Kidney (tissue), 14 donors: ENCODE data around the gene KRTAP5-1. TPM values are rescaled to one million over a fixed set of nuclear protein-coding genes. Genes with fewer than 3 reads are reported as not detected.

ENCODE experiments used
- DNase-seq, 5 donors: peaks; one replicate each; pipeline ENCODE4 v3.0.0-alpha.2; 2013 to 2020
- FAIRE-seq: peaks from 2 replicates; lab custom pipeline; 2012; peaks lifted over from hg19 to GRCh38; lab: Jason Lieb, UNC
- H3K27ac ChIP-seq, 2 donors: one replicate each; pipeline ENCODE4 v1.7.0; 2013; ENCODE audit warnings: low read depth in 2 of 2, low read length in 2 of 2, inconsistent platforms in 1 of 2
- H3K27me3 ChIP-seq: one replicate; pipeline ENCODE4 v1.7.1; 2013; ENCODE audit warnings: low read length, inconsistent platforms; ENCODE audit not compliant: control insufficient read depth, insufficient read depth
- H3K36me3 ChIP-seq, 3 donors: one replicate each; pipeline versions ENCODE4 v1.7.0 to v1.7.1; 2013; ENCODE audit warnings: low read length in 3 of 3, control low read depth in 1 of 3, inconsistent platforms in 1 of 3; ENCODE audit not compliant: insufficient read depth in 3 of 3, control insufficient read depth in 2 of 3
- H3K4me1 ChIP-seq, 3 donors: one replicate each; pipeline versions ENCODE4 v1.7.0 to v1.7.1; 2013; ENCODE audit warnings: low read length in 3 of 3, inconsistent platforms in 1 of 3, low read depth in 1 of 3; ENCODE audit not compliant: control insufficient read depth in 2 of 3, insufficient read depth in 2 of 3
- H3K4me3 ChIP-seq, 3 donors: one replicate each; pipeline versions ENCODE4 v1.7.0 to v1.8.1; 2013; ENCODE audit warnings: low read length in 3 of 3, control low read depth in 1 of 3, inconsistent platforms in 1 of 3
- H3K9ac ChIP-seq, 3 donors: one replicate each; pipeline versions ENCODE4 v1.7.0 to v1.7.1; 2013; ENCODE audit warnings: low read length in 3 of 3, control low read depth in 1 of 3, inconsistent platforms in 1 of 3
- H3K9me3 ChIP-seq, 3 donors: one replicate each; pipeline versions ENCODE4 v1.7.0 to v1.7.1; 2013; ENCODE audit warnings: low read length in 3 of 3, control low read depth in 1 of 3, inconsistent platforms in 1 of 3; ENCODE audit not compliant: control insufficient read depth in 2 of 3, insufficient read depth in 1 of 3
- intact Hi-C: fragments of 100-400 bp; cut with DNase I; formaldehyde crosslinking; loops from one replicate; pipeline ENCODE4 v1.11.1; 2022
- polyA plus RNA-seq: library from polyadenylated mRNA; stranded (reverse); fragments of 350-450 nt; fragmentation: Illumina TruSeq; extraction: RNeasy Lipid Tissue Mini Kit (QIAGEN cat#74804); gene quantifications from one replicate; pipeline ENCODE4 v1.2.3, GENCODE V29; 2014; ENCODE audit warnings: low read depth, low replicate concordance; ENCODE audit not compliant: insufficient read depth
- total RNA-seq: library from RNA; stranded (reverse); fragmentation: NEBNext Ultra II Directional; extraction: Animal tissue kit (Norgen Biotek cat#: 25700); gene quantifications from one replicate; pipeline ENCODE4 v1.2.1, GENCODE V29; 2021
- TF ChIP-seq, protein P1 (sequence below): IDR thresholded peaks from 3 replicates; pipeline ENCODE4 v1.5.1; 2012; ENCODE audit warnings: mild to moderate bottlenecking, moderate library complexity, borderline replicate concordance; ENCODE audit not compliant: insufficient read depth; ENCODE audit errors: extremely low read depth
- donor health status: control.
- donor health status: control.
- donor health status: control.
- donor health status: control.
- donor health status: control.
- donor health status: DM: yes; HTN: yes; CAD: no.
- donor health status: Normal renal cell carcinoma (clear cell type).

KRTAP5-1 gene
- total and polyA plus RNA-seq, 2 donors from 2014 or later = not detected

DNA sequence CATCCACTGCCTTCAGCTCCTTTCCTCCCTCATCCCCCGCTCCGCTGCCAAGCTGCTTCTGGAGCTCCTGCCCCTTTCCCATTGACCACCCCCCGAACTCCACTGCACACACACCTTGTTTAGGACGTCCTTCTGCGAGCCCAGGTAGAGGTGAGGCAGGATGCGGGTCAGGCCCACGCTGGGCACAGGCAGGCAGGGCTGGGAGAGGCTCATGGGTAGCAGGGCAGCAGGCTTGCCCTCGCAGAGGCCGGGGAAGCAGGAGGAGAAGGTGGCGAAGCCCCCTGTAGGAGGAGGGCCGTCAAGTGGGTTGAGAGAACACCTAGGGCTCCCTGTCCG lies 26.3 kb downstream of the KRTAP5-1 start:
- DNase-seq = no peak
- TF ChIP-seq, protein P1, sequence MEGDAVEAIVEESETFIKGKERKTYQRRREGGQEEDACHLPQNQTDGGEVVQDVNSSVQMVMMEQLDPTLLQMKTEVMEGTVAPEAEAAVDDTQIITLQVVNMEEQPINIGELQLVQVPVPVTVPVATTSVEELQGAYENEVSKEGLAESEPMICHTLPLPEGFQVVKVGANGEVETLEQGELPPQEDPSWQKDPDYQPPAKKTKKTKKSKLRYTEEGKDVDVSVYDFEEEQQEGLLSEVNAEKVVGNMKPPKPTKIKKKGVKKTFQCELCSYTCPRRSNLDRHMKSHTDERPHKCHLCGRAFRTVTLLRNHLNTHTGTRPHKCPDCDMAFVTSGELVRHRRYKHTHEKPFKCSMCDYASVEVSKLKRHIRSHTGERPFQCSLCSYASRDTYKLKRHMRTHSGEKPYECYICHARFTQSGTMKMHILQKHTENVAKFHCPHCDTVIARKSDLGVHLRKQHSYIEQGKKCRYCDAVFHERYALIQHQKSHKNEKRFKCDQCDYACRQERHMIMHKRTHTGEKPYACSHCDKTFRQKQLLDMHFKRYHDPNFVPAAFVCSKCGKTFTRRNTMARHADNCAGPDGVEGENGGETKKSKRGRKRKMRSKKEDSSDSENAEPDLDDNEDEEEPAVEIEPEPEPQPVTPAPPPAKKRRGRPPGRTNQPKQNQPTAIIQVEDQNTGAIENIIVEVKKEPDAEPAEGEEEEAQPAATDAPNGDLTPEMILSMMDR = no peak
- Histone ChIP-seq H3K9ac (peak overlapping the region in 1 of 3 donors; percentile 59), H3K9me3 (no peaks in the 10 kb centered on the region), H3K27me3 (no peaks in the 10 kb centered on the region), H3K4me1 (peaks cover 0 to 21% (median 3%) of the 10 kb centered on the region in 3 donors), H3K36me3 (no peaks in the 10 kb centered on the region), H3K4me3 (peak overlapping the region in 1 of 3 donors; percentile 1), H3K27ac (peak overlapping the region; percentile 90 to 95)
- FAIRE-seq = no peak
- intact Hi-C loops = no loop called here

DNA sequence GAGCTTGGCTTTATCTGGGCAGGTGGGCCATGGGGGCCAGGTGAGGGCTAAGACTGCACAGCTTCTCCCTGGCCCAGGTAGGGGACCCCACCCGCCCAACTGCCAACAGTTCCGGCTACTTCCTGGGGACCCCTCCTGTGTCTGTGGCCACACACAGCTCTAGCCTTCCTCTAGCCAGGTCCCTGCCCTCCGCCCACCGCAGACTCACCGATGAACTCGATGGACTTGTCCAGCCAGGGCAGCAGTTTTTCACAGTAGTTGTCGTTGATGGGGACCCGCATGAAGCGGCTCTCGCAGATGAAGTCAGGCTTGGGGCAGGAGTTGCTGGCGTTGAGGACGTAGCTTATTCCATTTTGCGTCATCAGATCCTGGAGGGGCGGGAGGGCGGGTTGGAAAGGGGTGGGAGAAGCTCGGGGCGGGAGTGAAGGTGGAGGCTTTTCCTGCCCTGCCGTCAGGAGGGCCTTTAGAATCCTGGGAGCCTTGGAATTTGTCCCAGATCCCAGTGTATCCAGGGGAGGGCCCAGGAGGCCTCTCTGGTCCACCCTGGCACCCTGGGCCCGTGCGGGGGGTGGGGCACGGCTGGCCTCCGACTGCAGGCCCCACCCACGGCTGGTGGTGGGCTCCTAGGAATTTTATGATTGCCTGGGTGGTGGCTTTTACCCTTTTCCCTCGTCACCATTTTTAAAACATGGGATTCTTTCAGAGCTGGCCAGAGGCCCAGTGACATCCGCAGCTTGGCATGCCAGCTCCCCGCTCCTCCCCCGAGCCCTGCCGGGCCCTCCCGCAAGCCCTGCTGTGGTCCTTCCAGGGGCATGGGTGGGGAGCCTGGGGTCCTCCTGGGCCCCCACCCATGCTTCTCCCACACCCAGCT lies 26.9 kb downstream of the KRTAP5-1 start:
- FAIRE-seq = no peak
- intact Hi-C loops = no loop called here
- H3K27ac ChIP-seq = peak overlapping the region; percentile 90 to 95
- H3K27me3 ChIP-seq = no peaks in the 10 kb centered on the region
- peak overlapping the region in 1 of 3 donors; percentile 69 for H3K9ac ChIP-seq
- no peaks in the 10 kb centered on the region for H3K9me3 ChIP-seq
- TF ChIP-seq, protein P1 = no peak
- H3K4me1 ChIP-seq = peaks cover 0 to 21% (median 3%) of the 10 kb centered on the region in 3 donors
- peak in 3 of 5 donors; percentile 52 to 89 (median 53) for DNase-seq
- peak overlapping the region in 1 of 3 donors; percentile 1 for H3K4me3 ChIP-seq
- H3K36me3 ChIP-seq = no peaks in the 10 kb centered on the region

DNA sequence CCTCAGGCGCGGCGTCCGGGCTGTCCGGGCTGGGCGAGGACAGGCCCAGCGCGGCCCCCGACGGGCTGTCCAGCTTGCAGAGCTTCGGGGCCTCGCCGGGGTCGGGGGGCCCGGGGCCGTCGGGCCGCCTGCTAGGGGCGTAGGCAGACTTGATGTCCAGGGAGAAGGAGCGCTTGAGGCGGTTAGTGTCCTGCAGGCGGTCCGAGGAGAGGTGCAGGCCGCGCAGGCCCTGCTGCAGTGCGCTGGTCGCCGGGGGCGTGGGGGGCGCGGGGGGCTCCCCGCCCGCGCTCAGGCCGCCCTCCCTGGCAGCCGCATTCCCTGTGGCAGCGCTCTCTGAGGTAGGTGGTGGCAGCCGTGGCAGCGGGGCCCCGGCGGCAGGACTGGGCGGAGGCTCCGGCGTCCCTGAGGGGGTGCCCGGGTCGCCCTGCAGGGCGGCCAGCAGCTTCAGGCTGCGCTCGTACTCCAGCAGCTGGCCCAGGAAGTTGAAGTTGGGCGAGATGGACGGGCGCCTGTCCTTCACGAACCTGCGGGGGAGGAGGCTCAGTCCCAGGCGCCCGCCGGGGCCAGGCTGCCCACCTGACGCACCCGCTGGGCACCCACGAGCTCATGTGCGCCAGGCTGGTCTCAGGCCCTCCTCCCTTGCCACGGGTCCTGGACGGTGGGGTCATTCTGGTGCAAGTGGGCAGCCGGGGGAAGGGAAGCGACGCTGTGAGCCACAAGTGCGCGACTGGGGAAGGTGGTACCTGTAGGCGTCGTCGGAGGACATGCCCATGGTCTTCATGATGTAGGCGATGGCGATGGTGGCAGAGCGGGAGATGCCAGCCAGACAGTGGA lies 27.8 kb downstream of the KRTAP5-1 start:
- Histone ChIP-seq H3K9me3 (no peaks in the 10 kb centered on the region), H3K4me1 (peaks cover 0 to 21% (median 3%) of the 10 kb centered on the region in 3 donors), H3K9ac (peak overlapping the region in 1 of 3 donors; percentile 69), H3K27ac (peak overlapping the region; percentile 78 to 89), H3K4me3 (no peak overlapping the region), H3K27me3 (no peaks in the 10 kb centered on the region), H3K36me3 (no peaks in the 10 kb centered on the region)
- DNase-seq = peak in 2 of 5 donors; percentile 51 to 69
- TF ChIP-seq, protein P1 = no peak
- FAIRE-seq = no peak
- intact Hi-C loops = no loop called here
